HT-29 (cell line): ENCODE data around the gene CHST6. TPM values are rescaled to one million over a fixed set of nuclear protein-coding genes. Genes with fewer than 3 reads are reported as not detected.
"Not testable (repeated sequence)": the region's sequence is repeated elsewhere in the genome, so short reads cannot be mapped to it uniquely, and the experiment has no call there.

Experiments used
- DNase-seq: peaks from one replicate; pipeline ENCODE4 v3.0.0-alpha.2; 2015; ENCODE audit warnings: low spot score
- total RNA-seq: library from RNA; depleted of rRNA; stranded (reverse); fragments of >200 nt; shearing (Covaris generic); gene quantifications from 2 replicates; pipeline ENCODE4 v1.2.3, GENCODE V29; 2014; rRNA removed

The CHST6 gene
- total RNA-seq, 1 experiment from 2014 or later, result not detected

- DNase-seq, result no peak
Measured at GRCh38 chr16:75443298-75443697, 51.9 kb downstream of the CHST6 start.

- no peak for DNase-seq
Measured at GRCh38 chr16:75433732-75434413, 61.4 kb downstream of the CHST6 start.

GRCh38 chr16:75432828-75433731 is 62.2 kb downstream of the CHST6 start, which contains the start of gene CFDP1:
CFDP1 (minus strand) TSS chr16:75433503; CDS start chr16:75433352, 151 bp downstream.
- DNase-seq, result peak; percentile 97

GRCh38 chr16:75429621-75430403 is 65.4 kb downstream of the CHST6 start:
- DNase-seq, result no peak

- not testable (repeated sequence) for DNase-seq
Measured at GRCh38 chr16:75426524-75426923, 68.7 kb downstream of the CHST6 start.

- not testable (repeated sequence) for DNase-seq
Measured at GRCh38 chr16:75424105-75424762, 71.0 kb downstream of the CHST6 start.

- no peak for DNase-seq
Measured at GRCh38 chr16:75423723-75424104, 71.5 kb downstream of the CHST6 start.

Other genes with a start within 250 kb of the CHST6 start
- gene BCAR1, start 243.8 kb downstream of the CHST6 start, total RNA-seq, result 230 and 270 TPM in 2 replicates
- gene CFDP1, start 61.9 kb downstream of the CHST6 start, total RNA-seq, result 15.4 and 17.6 TPM in 2 replicates
- 25.2 and 30.8 TPM in 2 replicates for gene TMEM170A, start 30.8 kb downstream of the CHST6 start, total RNA-seq
- 0.25 and 1.6 TPM in 2 replicates for gene CHST5, start 40.7 kb upstream of the CHST6 start, total RNA-seq
- gene TMEM231, start 60.8 kb upstream of the CHST6 start, total RNA-seq, result 8.4 and 11.0 TPM in 2 replicates
- gene GABARAPL2, start 70.9 kb upstream of the CHST6 start, total RNA-seq, result 33.0 and 34.3 TPM in 2 replicates
- 28.7 and 45.0 TPM in 2 replicates for gene ADAT1, start 127.8 kb upstream of the CHST6 start, total RNA-seq
- 117 and 141 TPM in 2 replicates for gene KARS1, start 152.2 kb upstream of the CHST6 start, total RNA-seq
- gene TERF2IP, start 152.3 kb upstream of the CHST6 start, total RNA-seq, result 21.6 and 22.5 TPM in 2 replicates
- not detected in 2 replicates for gene CPHXL2, start 181.6 kb upstream of the CHST6 start, total RNA-seq
- gene DUXB, start 206.0 kb upstream of the CHST6 start, total RNA-seq, result not detected in 2 replicates
- not detected in 2 replicates for gene CPHXL, start 231.0 kb upstream of the CHST6 start, total RNA-seq